WI38 (cell line): ENCODE results near the gene PSMG2.

Experiments used
- H3K4me3 ChIP-seq: 2 replicates; pipeline ENCODE4 v1.5.1; 2011; ENCODE audit warnings: low read depth, mild to moderate bottlenecking, control low read depth, low read length
- CTCF ChIP-seq: IDR thresholded peaks from 2 replicates; pipeline ENCODE4 v1.5.1; 2012; ENCODE audit warnings: low read depth, mild to moderate bottlenecking, control low read depth, low read length

The PSMG2 gene

GRCh38 chr18:12699747-12700146, 3.1 kb upstream of the PSMG2 start:
- H3K4me3 ChIP-seq, result no peak overlapping the region
- no peak for TF ChIP-seq CTCF

- TF ChIP-seq CTCF, result no peak
- H3K4me3 ChIP-seq, result peak overlapping the region; percentile 93; the same call in 1 of the 2 replicates
Measured at GRCh38 chr18:12701161-12701560, 1.7 kb upstream of the PSMG2 start.

- no peak for TF ChIP-seq CTCF
- H3K4me3 ChIP-seq, result peak overlapping the region; percentile 93
Measured at GRCh38 chr18:12703096-12703567, 290 bp downstream of the PSMG2 start.

GRCh38 chr18:12703664-12704063, 822 bp downstream of the PSMG2 start:
- H3K4me3 ChIP-seq, result peak overlapping the region; percentile 93
- TF ChIP-seq CTCF, result no peak

- no peak overlapping the region for H3K4me3 ChIP-seq
- no peak for TF ChIP-seq CTCF
Measured at GRCh38 chr18:12711446-12711845, 8.6 kb downstream of the PSMG2 start.

- no peak overlapping the region for H3K4me3 ChIP-seq
- TF ChIP-seq CTCF, result no peak
Measured at GRCh38 chr18:12721495-12722275, 18.8 kb downstream of the PSMG2 start.

- TF ChIP-seq CTCF, result no peak
- H3K4me3 ChIP-seq, result no peak overlapping the region
Measured at GRCh38 chr18:12722731-12723130, 19.9 kb downstream of the PSMG2 start.
